Loucy (cell line): Measurements from ENCODE around the gene PIGU.
"Not testable (repeated sequence)": the region's sequence is repeated elsewhere in the genome, so short reads cannot be mapped to it uniquely, and the experiment has no call there.

Experiments used
- H2AFZ ChIP-seq: fragments of 200-600 bp; sonication (generic); 2 replicates; pipeline ENCODE4 v1.6.0; 2016; ENCODE audit warnings: antibody characterized with exemption, mild to moderate bottlenecking, low read length, moderate library complexity
- H3F3A ChIP-seq: fragments of 200-600 bp; 2 replicates; pipeline ENCODE4 v1.6.0; 2016; ENCODE audit warnings: antibody characterized with exemption, low read depth, mild to moderate bottlenecking
- H3K27me3 ChIP-seq: fragments of 200-600 bp; sonication (generic); 2 replicates; pipeline ENCODE4 v1.6.1; 2014; ENCODE audit warnings: low read length, mild to moderate bottlenecking; ENCODE audit not compliant: insufficient read depth, poor library complexity, severe bottlenecking
- H3K36me3 ChIP-seq: fragments of 200-600 bp; sonication (generic); 2 replicates; pipeline ENCODE4 v1.6.1; 2016; ENCODE audit warnings: low read length; ENCODE audit not compliant: insufficient read depth
- H3K4me1 ChIP-seq: fragments of 200-600 bp; sonication (generic); 2 replicates; pipeline ENCODE4 v1.5.1; 2014; ENCODE audit warnings: low read length, mild to moderate bottlenecking; ENCODE audit not compliant: insufficient read depth, poor library complexity, severe bottlenecking
- H3K4me2 ChIP-seq: fragments of 200-600 bp; sonication (generic); 2 replicates; pipeline ENCODE4 v1.6.0; 2014; ENCODE audit warnings: antibody characterized with exemption, low read length, low read depth, mild to moderate bottlenecking; ENCODE audit not compliant: poor library complexity, severe bottlenecking
- H3K4me3 ChIP-seq: fragments of 200-600 bp; sonication (generic); 2 replicates; pipeline ENCODE4 v1.5.1; 2014; ENCODE audit warnings: low read length, mild to moderate bottlenecking, mixed read lengths; ENCODE audit not compliant: poor library complexity, severe bottlenecking
- H3K79me2 ChIP-seq: fragments of 200-600 bp; sonication (generic); 2 replicates; pipeline ENCODE4 v1.6.1; 2014; ENCODE audit warnings: low read length; ENCODE audit not compliant: insufficient read depth
- H3K9ac ChIP-seq: fragments of 200-600 bp; sonication (generic); 2 replicates; pipeline ENCODE4 v1.6.0; 2014; ENCODE audit warnings: mild to moderate bottlenecking, low read depth, low read length, moderate library complexity; ENCODE audit not compliant: poor library complexity, severe bottlenecking
- H3K9me2 ChIP-seq: fragments of 200-600 bp; sonication (generic); replicated peaks from 2 replicates; pipeline ENCODE4 v1.6.1; 2016; ENCODE audit warnings: low read depth, low read length, mixed read lengths
- H3K9me3 ChIP-seq: fragments of 200-600 bp; sonication (generic); 2 replicates; pipeline ENCODE4 v1.6.1; 2014; ENCODE audit warnings: mild to moderate bottlenecking, antibody characterized with exemption, low read length, low read depth; ENCODE audit not compliant: insufficient read depth
- H4K20me1 ChIP-seq: fragments of 200-600 bp; sonication (generic); 2 replicates; pipeline ENCODE4 v1.6.0; 2014; ENCODE audit warnings: antibody characterized with exemption, low read length, mild to moderate bottlenecking; ENCODE audit not compliant: insufficient read depth, poor library complexity, severe bottlenecking
- EZH2phosphoT487 ChIP-seq: fragments of 200-600 bp; IDR thresholded peaks from 2 replicates; pipeline ENCODE4 v1.6.1; 2018; ENCODE audit warnings: antibody characterized with exemption, mild to moderate bottlenecking, moderate library complexity, borderline replicate concordance
- TF ChIP-seq, protein P1 (sequence below): fragments of 200-600 bp; sonication (generic); conservative IDR thresholded peaks from 2 replicates; pipeline ENCODE4 v1.5.1; 2014; ENCODE audit warnings: mild to moderate bottlenecking, antibody characterized with exemption, low read length

Gene PIGU

DNA sequence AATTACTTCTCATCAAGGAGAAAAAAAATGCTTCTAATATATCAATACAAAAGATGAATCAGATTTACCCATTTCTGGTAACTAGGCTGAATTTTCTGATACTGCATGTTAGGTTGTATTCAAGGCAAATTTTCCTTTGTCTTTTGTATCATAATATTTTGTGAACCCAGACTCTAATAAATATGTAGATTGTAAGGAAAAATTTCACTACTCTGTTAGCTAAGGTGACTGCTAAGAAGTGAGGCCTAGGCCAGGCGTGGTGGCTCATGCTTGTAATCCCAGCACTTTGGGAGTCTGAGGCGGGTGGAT is 40.0 kb upstream of the PIGU start:
- Histone ChIP-seq H3K9ac (no peak overlapping the region), H3K9me2 (no peaks in the 10 kb centered on the region), H3F3A (no peaks in the 10 kb centered on the region), H2AFZ (no peak overlapping the region), H3K79me2 (no peaks in the 10 kb centered on the region), H3K4me3 (no peak overlapping the region), H3K27me3 (no peaks in the 10 kb centered on the region), H4K20me1 (no peaks in the 10 kb centered on the region), H3K9me3 (no peaks in the 10 kb centered on the region), H3K4me2 (no peak overlapping the region), H3K4me1 (no peaks in the 10 kb centered on the region), H3K36me3 (peaks cover 11% of the 10 kb centered on the region; the same call in 1 of the 2 replicates)
- TF ChIP-seq, protein P1, sequence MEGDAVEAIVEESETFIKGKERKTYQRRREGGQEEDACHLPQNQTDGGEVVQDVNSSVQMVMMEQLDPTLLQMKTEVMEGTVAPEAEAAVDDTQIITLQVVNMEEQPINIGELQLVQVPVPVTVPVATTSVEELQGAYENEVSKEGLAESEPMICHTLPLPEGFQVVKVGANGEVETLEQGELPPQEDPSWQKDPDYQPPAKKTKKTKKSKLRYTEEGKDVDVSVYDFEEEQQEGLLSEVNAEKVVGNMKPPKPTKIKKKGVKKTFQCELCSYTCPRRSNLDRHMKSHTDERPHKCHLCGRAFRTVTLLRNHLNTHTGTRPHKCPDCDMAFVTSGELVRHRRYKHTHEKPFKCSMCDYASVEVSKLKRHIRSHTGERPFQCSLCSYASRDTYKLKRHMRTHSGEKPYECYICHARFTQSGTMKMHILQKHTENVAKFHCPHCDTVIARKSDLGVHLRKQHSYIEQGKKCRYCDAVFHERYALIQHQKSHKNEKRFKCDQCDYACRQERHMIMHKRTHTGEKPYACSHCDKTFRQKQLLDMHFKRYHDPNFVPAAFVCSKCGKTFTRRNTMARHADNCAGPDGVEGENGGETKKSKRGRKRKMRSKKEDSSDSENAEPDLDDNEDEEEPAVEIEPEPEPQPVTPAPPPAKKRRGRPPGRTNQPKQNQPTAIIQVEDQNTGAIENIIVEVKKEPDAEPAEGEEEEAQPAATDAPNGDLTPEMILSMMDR, result no peak
- TF ChIP-seq EZH2phosphoT487, result no peak

DNA sequence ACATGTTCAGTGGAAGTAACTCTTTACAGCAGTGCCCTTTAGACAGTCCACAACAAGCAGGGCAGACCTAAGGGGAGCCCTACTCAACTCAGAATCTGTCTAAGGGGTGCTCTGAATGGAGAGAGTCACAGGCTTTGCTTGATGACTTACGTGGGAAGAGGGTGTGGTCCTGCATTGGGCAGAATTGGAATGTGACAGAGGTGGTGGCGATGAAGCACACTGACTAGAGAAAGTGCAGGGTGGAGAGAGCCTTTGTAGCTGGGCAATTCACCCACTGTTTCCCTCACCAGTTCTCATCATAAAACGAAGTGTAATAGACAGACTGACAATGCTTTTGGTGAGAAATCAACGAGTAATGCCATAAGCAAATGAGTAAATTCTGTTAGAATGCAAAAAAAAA is 38.5 kb upstream of the PIGU start:
- H2AFZ ChIP-seq, result no peak overlapping the region
- H3K9me2 ChIP-seq, result no peaks in the 10 kb centered on the region
- no peaks in the 10 kb centered on the region for H3K4me1 ChIP-seq
- H3F3A ChIP-seq, result no peaks in the 10 kb centered on the region
- H3K36me3 ChIP-seq, result peaks cover 9% of the 10 kb centered on the region; the same call in 1 of the 2 replicates
- no peak overlapping the region for H3K9ac ChIP-seq
- no peak for TF ChIP-seq EZH2phosphoT487
- TF ChIP-seq, protein P1, result no peak
- no peak overlapping the region for H3K4me2 ChIP-seq
- no peaks in the 10 kb centered on the region for H3K9me3 ChIP-seq
- no peak overlapping the region for H3K4me3 ChIP-seq
- H3K27me3 ChIP-seq, result no peaks in the 10 kb centered on the region
- H4K20me1 ChIP-seq, result no peaks in the 10 kb centered on the region
- no peaks in the 10 kb centered on the region for H3K79me2 ChIP-seq

DNA sequence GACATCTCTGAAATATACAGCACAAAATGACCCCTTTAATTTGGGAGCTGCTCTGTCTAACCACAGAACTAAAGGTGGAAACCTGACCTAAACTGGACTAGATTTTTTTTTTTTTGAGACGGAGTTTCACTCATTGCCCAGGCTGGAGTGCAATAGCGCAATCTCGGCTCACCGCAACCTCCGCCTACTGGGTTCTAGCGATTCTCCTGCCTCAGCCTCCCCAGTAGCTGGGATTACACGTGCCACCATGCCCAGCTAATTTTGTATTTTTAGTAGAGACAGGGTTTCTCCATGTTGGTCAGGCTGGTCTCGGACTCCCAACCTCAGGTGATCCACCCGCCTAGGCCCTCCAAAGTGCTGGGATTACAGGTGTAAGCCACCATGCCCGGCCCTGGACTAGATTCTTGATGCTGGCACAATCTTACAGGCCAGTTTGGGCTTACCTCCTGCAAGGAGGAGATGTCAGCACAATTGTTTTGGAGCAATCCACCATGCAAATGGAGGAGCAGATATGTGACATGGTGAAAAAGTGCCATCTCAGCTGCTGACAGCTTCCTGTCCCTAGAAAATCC is 37.1 kb upstream of the PIGU start:
- H3F3A ChIP-seq, H3K4me1 ChIP-seq, H3K9me3 ChIP-seq, H2AFZ ChIP-seq, H3K36me3 ChIP-seq, H3K4me2 ChIP-seq, H3K9me2 ChIP-seq, H4K20me1 ChIP-seq, H3K79me2 ChIP-seq, H3K4me3 ChIP-seq, H3K27me3 ChIP-seq, H3K9ac ChIP-seq: not testable (repeated sequence)

DNA sequence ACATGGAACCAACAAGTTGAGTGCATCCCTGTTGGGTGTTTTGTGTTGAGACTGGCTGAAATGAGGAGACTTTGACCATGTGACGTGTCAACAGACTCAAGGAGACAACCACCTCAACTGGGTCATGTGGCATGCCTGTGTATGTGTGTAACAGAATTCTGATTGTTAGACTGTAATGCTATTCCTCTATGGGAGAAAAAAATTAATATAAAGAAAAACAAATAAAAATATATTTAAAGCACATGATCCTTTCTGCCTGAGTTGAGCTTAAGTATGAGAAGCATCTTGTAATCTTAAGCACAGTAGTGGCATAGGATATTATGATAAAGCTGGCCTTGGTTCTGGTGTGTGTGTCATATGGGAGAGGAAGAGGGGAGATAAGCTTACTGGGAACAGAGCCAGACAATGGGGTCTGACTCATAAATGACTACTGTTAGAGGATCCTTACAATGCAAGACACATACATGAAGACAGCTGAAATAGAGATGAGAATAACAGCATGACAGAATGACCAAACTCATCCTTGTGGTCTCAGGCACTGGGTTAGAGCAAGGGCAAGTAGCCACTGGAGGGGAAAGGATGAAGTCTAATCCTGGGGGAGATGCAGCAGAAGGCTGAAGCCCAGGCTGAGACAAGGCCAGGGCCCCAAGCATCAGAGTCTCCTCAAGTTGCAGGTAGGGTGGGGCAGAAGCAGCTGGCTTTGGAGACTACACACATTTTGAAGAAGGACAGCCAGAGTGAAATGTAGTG is 36.5 kb upstream of the PIGU start:
- no peaks in the 10 kb centered on the region for H4K20me1 ChIP-seq
- H3K79me2 ChIP-seq, result no peaks in the 10 kb centered on the region
- peaks cover 7% of the 10 kb centered on the region for H3K4me1 ChIP-seq
- H2AFZ ChIP-seq, result no peak overlapping the region
- no peak overlapping the region for H3K4me3 ChIP-seq
- no peaks in the 10 kb centered on the region for H3K27me3 ChIP-seq
- no peaks in the 10 kb centered on the region for H3F3A ChIP-seq
- no peaks in the 10 kb centered on the region for H3K9me2 ChIP-seq
- H3K4me2 ChIP-seq, result no peak overlapping the region
- TF ChIP-seq, protein P1, result no peak
- no peak for TF ChIP-seq EZH2phosphoT487
- H3K36me3 ChIP-seq, result peaks cover 4% of the 10 kb centered on the region; the same call in 1 of the 2 replicates
- no peaks in the 10 kb centered on the region for H3K9me3 ChIP-seq
- no peak overlapping the region for H3K9ac ChIP-seq
